Activated CD8-positive, alpha-beta memory T cell treated with anti-CD3 and anti-CD28 coated beads, Interleukin-2, amount 50 U/mL, for 4 hours (primary cell): ENCODE data around the gene VAMP2.

Experiments
- DNase-seq: peaks from one replicate; pipeline ENCODE4 v3.0.0-alpha.2; 2020

The VAMP2 gene

GRCh38 chr17:8121407-8121680 lies 41.4 kb downstream of the VAMP2 start:
- DNase-seq: peak; percentile 52

DNA sequence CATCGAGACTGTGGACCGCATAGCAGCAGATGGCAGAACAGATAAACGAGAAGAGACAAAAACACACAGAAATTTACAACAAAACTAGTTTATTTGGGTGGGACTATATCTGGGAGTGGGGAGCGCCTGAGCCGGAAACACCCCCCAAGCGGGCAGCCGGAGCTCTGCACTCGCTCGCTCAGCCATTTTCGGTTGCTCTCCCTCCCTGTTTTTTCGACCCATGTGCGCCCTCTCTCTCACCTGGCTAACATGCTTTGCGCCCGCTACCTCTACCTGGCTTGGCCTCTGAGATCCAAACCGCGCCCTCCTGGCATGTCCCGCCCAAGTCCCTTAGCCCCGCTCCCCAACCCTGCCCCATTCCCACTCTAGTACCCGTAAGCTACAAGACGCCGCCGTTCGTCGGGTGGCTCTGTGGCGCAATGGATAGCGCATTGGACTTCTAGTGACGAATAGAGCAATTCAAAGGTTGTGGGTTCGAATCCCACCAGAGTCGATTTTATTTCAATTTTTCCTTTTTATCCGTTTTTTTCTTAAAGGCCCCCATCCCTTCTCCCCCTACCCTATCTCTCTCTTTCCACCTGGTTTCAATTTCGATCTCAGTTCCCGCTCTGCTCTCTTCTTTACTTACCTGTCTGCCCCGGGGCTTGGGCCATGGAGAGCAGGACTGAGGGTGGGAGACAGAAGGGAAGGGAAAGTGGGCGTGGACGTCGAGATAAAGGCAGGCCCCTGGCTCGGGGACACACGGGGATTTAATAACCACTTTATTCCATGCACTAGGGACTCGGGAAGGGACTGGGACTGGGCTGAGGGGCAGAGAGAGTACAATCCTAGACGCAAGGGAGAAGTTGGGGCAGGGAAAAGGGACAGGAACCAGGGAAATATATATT lies 42.0 kb downstream of the VAMP2 start:
- DNase-seq: peak; percentile 67

- peak; percentile 77 for DNase-seq
These were observed 42.9 kb downstream of the VAMP2 start for GRCh38 chr17:8119581-8120519.

GRCh38 chr17:8118769-8119580 lies 43.8 kb downstream of the VAMP2 start:
- DNase-seq: peak; percentile 85

DNA sequence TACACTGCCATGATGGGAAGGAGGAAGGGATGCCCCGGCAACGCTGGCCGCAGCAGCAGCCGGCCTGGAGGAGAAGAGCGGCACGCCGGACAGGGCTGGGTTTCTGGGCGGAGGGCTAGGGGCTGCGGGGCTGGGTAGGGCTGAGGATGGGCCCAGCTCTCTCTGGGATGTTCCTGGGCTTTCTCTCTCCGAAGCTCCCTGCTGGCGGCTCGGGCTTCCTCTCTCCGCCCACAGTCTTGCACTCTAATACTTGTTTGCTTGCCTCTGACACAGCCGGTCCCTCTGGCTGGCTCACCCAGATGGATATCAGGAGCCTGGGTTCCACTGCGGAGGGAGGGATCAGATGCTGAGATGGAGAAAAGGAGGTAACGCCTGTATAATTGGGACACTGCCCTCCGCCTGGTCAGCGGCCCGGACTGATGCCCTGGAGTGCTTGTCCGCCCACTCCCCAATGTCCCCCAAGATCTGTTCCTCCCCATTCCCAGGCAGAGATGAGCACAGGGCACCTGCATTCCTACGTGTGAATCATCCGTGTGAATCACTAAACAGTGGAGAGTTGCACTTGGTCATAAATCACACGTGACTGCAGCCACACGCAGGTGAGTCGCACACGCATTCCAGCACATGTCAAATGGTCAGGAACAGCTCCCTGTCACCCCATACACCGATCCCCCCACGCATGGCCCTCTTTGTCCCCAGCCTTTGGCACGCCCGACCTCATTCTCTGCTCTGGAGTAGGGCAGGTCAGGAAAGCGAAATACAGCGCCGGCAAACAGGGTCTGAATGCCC lies 44.6 kb downstream of the VAMP2 start, which contains the start of gene ALOXE3:
ALOXE3 (minus strand) TSS at position 535 of the 789 bp plus-strand sequence; CDS start at position 11, 524 bp downstream.
- DNase-seq: peak; percentile 31

DNA sequence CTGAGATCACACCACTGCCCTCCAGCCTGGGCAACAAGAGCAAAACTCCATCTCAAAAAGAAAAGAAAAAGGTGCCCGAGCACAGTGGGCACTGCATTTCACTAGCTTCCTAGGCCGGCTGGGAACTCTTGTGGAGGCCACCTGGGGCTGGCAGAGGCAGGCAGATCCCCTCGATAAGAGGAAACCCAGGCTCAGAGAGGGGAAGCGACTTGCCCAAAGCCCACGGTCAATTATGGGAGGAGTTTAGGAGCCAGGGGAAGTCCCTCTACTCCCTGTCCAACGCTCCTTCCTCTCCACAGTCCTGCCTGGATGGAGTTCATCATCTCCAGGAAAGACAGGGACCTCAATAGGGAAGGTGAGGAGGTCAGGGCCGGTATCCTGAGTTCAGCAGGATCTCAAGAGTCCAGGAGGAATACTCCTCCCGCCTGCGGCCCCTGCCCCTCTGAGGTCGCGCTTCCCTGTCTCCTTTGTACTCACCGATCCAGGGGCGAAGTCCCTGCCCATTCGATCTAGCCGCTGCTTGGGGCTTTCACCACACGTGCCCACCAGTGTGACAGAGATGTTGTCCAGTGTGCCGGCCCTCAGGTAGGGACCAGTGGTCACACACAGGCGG lies 45.3 kb downstream of the VAMP2 start:
- DNase-seq: no peak

- no peak for DNase-seq
These were observed 46.0 kb downstream of the VAMP2 start for GRCh38 chr17:8116776-8117175.

DNA sequence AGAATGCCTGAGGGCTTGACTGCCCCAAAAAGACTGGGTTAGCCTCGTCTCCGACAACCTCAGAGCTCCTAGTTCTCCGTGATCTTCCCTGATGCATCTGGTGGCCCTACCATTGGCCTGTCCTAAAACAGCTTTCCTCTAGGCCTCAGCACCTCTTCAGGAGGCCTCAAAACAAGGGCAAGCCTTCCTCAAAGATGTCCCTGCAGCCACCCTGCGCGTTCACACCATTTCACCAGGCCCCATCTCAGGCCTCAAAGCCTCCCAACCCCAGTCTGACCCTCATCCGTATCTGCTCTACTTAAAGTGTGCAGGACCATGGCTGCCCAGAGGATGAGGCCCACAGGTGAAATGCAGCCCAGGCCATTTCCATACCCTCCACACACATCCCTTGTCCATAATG lies 51.8 kb downstream of the VAMP2 start:
- DNase-seq: no peak

DNA sequence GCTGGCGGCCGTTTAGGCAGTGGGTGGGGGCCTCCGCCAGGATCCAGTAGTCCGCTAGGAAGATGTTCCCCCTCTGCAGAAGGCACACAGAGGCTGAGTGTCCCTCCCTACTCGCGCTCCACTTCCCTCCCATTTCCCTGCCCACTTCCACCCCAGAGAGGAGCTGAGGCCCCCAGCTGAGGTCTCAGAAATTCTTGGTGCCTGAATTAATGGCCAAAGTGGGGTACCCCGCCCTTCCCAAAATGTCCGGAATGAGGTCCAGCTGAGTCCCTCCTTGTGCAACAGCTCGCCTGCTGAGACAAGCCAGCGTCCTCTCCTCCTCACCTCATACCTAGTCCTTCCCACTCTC lies 52.3 kb downstream of the VAMP2 start:
- DNase-seq: no peak

- peak; percentile 85 for DNase-seq
These were observed 52.9 kb downstream of the VAMP2 start for GRCh38 chr17:8109661-8110455.
